Stimulated activated naive B cell treated with anti-CD40 and anti-IgM and Interleukin-4, amounts not matched to agents 10 μg/mL and 1 μg/mL and 100 μg/mL, for 72 hours (primary cell): ENCODE results near the gene VIPR2.
"Not testable (repeated sequence)": the region's sequence is repeated elsewhere in the genome, so short reads cannot be mapped to it uniquely, and the experiment has no call there.

Experiments used
- ATAC-seq, 2 donors: fragments of 150-1000 bp; cut with Tn5 transposase; replicated peaks; 2 replicates each; pipeline ENCODE4 v1.10.0; 2021; ENCODE audit warnings: moderate library complexity in 1 of 2
- DNase-seq: peaks from one replicate; pipeline ENCODE4 v3.0.0; 2021
- H3K27ac Mint-ChIP-seq: one replicate; pipeline ENCODE4 v1.8.0; 2022; ENCODE audit warnings: mild to moderate bottlenecking, mixed read lengths
- H3K27me3 Mint-ChIP-seq, 2 donors: one replicate each; pipeline ENCODE4 v1.8.0; 2022; ENCODE audit warnings: mixed read lengths in 2 of 2
- H3K36me3 Mint-ChIP-seq, 2 donors: one replicate each; pipeline ENCODE4 v1.8.0; 2022; ENCODE audit warnings: mixed read lengths in 2 of 2, mild to moderate bottlenecking in 1 of 2
- H3K4me1 Mint-ChIP-seq, 2 donors: one replicate each; pipeline ENCODE4 v1.8.0; 2022; ENCODE audit warnings: mixed read lengths in 2 of 2, mild to moderate bottlenecking in 1 of 2
- H3K4me3 Mint-ChIP-seq, 2 donors: one replicate each; pipeline ENCODE4 v1.8.0; 2022; ENCODE audit warnings: mild to moderate bottlenecking in 2 of 2, mixed read lengths in 2 of 2, moderate library complexity in 1 of 2
- H3K9me3 Mint-ChIP-seq, 2 donors: one replicate each; pipeline ENCODE4 v1.8.0; 2022; ENCODE audit warnings: mixed read lengths in 2 of 2, mild to moderate bottlenecking in 1 of 2

Gene VIPR2

DNA sequence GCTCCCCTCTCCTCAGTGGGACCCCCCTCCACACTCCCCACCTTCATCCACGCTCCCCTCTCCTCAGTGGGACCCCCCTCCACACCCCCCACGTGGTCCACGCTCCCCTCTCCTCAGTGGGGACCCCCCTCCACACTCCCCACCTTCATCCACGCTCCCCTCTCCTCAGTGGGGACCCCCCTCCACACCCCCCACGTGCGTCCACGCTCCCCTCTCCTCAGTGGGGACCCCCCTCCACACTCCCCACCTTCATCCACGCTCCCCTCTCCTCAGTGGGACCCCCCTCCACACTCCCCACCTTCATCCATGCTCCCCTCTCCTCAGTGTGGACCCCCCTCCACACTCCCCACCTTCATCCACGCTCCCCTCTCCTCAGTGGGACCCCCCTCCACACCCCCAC lies 146.4 kb downstream of the VIPR2 start:
- not testable (repeated sequence) for DNase-seq, ATAC-seq, H3K4me3 Mint-ChIP-seq, H3K4me1 Mint-ChIP-seq, H3K27ac Mint-ChIP-seq, H3K36me3 Mint-ChIP-seq, H3K9me3 Mint-ChIP-seq
- peaks cover 26 to 31% of the 10 kb centered on the region in 2 donors for H3K27me3 Mint-ChIP-seq

DNA sequence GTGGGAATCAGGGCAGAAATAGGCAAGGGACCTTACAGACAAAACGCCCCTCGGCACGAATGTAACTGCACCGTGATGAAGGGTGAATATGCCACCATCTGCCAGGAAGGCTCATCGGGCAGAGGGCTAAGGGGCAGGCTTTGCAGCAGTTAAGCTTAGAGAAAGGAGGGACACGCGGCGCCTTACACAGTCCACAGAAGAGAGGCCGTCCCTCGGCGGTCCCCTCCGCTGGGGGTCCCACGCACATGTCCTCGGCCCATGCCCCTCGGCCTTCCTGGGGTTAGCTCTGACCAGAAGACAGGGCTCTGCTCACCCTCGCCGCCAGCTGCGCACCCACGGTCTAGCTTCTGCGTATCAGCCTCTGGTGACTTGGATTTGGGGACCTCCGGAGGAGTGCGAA lies 147.2 kb downstream of the VIPR2 start:
- Mint-ChIP-seq H3K4me3 (no peak overlapping the region), H3K9me3 (peaks cover 4 to 7% of the 10 kb centered on the region in 2 donors), H3K4me1 (no peaks in the 10 kb centered on the region), H3K27ac (no peak overlapping the region), H3K27me3 (peaks cover 33 to 39% of the 10 kb centered on the region in 2 donors), H3K36me3 (peaks cover 0 to 5% of the 10 kb centered on the region in 2 donors)
- DNase-seq: no peak
- no peak for ATAC-seq

DNA sequence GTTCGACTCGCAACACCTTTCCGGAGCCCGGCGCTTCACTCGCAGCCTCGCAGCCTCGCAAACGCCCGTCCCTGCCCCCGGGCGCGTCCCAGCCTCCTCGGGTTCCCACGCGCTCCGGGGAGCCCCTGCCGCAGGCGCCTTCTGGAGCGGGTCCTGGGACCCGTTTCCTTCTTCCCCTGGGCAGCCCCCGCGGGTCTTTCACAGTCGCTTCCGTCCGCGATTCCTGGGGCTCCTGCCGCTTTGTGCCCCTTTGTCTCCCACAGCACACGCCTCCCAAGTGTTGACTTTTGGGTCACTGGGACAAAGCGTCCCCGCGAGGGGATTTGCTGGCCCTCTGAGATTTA lies 147.6 kb downstream of the VIPR2 start:
- Mint-ChIP-seq H3K27ac (no peak overlapping the region), H3K27me3 (peaks cover 37 to 42% of the 10 kb centered on the region in 2 donors), H3K9me3 (peaks cover 4 to 7% of the 10 kb centered on the region in 2 donors), H3K4me1 (no peaks in the 10 kb centered on the region), H3K4me3 (no peak overlapping the region), H3K36me3 (peaks cover 0 to 5% of the 10 kb centered on the region in 2 donors)
- DNase-seq: no peak
- ATAC-seq: no peak

DNA sequence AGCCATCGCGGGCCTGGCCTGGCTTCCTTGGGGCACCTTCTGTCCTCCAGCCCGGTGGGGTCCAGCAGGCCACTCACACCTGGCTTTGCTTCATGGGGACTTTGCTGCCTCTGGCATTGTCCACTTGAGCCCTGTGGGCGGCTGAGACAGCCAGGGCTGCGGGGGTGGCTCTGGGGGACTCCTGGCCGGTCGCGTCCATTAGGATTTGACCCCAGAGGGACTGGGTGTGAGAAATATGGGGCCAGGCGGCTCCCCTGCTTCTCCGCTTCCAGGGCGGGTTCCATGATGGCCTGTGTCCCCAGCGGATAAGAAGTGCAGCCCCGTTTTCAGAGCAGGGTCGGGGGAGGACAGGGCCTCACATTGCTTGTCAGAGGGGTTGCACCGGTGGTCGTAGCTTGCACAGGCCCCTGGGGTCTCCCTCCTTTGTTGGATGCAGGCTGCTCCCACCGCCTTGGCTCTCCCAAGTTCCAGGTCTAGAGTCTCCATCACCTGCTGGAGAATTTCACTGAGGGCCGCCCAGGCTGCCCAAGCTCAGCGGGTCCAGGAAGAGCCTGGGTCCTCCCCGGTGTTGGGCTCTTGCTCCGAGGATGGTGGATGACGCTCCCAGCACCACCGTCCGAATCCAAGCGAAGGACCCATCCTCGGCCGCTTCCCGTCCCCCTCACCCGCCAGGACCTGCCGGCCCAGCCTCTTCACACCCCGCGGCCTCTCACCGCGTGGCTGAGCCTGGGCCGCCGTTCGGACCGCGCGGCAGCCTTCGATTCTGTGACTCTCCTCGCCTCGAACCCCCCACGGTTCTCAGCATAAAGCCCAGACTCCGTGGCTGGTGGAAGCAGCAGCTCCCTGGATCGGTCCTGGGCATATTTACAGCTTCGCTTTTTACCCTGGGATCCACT lies 148.2 kb downstream of the VIPR2 start:
- no peak overlapping the region for H3K4me3 Mint-ChIP-seq
- H3K27ac Mint-ChIP-seq: no peak overlapping the region
- peaks cover 0 to 2% of the 10 kb centered on the region in 2 donors for H3K4me1 Mint-ChIP-seq
- peaks cover 0 to 5% of the 10 kb centered on the region in 2 donors for H3K36me3 Mint-ChIP-seq
- ATAC-seq: no peak
- peaks cover 41 to 44% of the 10 kb centered on the region in 2 donors for H3K27me3 Mint-ChIP-seq
- peaks cover 4 to 7% of the 10 kb centered on the region in 2 donors for H3K9me3 Mint-ChIP-seq
- no peak for DNase-seq

DNA sequence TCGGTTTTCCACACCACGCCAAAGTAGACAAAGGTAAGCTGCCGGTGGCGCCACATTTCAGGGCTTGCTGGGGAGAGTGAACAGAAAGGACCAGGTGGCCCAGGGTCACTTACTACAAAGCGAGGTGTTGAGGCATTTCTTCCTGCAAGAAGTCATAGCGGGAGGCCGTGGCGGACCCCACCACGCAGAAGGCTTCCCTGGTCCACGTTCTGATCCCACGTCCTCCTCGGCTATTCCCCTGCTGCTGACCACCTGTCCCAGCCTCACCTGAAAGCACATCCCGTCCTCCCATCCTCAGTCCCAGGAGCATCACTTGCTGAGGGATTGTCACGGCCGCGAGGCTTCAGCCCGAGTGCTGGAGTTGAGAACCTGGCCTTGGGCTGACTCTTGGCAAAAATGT lies 149.2 kb downstream of the VIPR2 start:
- ATAC-seq (no peak), DNase-seq (no peak)
- H3K4me3 Mint-ChIP-seq: no peak overlapping the region
- peaks cover 0 to 3% of the 10 kb centered on the region in 2 donors for H3K4me1 Mint-ChIP-seq
- H3K36me3 Mint-ChIP-seq: peaks cover 0 to 5% of the 10 kb centered on the region in 2 donors
- H3K9me3 Mint-ChIP-seq: peaks cover 4 to 7% of the 10 kb centered on the region in 2 donors
- H3K27ac Mint-ChIP-seq: no peak overlapping the region
- H3K27me3 Mint-ChIP-seq: peaks cover 46 to 50% of the 10 kb centered on the region in 2 donors

DNA sequence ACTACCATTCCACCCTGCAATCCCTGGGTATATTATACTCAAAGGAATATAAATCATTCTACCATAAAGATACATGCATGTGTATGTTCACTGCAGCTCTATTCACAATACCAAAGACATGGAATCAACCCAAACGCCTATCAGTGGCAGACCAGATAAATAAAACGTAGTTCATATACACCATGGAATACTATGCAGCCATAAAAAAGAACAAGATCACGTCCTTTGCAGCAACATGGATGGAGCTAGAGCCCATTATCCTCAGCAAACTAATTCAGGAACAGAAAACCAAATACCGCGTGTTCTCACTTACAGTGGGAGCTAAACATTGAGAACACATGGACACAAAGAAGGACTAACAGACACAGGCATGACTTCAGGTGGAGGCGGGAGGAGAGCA lies 150.0 kb downstream of the VIPR2 start:
- Mint-ChIP-seq H3K4me3 (no peak overlapping the region), H3K27ac (no peak overlapping the region), H3K4me1 (peaks cover 0 to 3% of the 10 kb centered on the region in 2 donors), H3K27me3 (peaks cover 43 to 57% of the 10 kb centered on the region in 2 donors), H3K9me3 (peaks cover 4 to 7% of the 10 kb centered on the region in 2 donors), H3K36me3 (peaks cover 0 to 5% of the 10 kb centered on the region in 2 donors)
- ATAC-seq (no peak), DNase-seq (no peak)

DNA sequence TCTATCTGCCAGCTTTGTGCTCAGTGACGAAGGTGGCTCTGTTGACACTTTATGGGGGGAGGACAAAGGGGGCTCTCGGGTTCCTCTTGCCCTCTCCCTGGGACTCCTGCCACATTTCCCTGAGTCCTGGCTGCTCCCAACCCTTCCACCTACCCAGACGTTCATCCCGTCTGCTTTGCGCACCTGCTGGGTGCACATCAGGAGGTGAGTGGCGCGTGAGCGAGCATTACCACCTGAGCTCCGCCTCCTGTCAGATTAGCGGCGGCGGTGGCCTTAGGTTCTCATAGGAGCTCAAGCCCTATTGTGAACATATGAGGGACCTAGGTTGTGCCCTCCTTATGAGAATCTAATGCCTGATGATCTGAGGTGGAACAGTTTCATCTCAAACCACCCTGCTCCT lies 151.1 kb downstream of the VIPR2 start:
- Mint-ChIP-seq H3K36me3 (peaks cover 0 to 5% of the 10 kb centered on the region in 2 donors), H3K27me3 (peaks cover 37 to 52% of the 10 kb centered on the region in 2 donors), H3K27ac (no peak overlapping the region), H3K4me1 (peaks cover 0 to 3% of the 10 kb centered on the region in 2 donors), H3K4me3 (no peak overlapping the region), H3K9me3 (peaks cover 4 to 7% of the 10 kb centered on the region in 2 donors)
- no peak for DNase-seq
- no peak for ATAC-seq

DNA sequence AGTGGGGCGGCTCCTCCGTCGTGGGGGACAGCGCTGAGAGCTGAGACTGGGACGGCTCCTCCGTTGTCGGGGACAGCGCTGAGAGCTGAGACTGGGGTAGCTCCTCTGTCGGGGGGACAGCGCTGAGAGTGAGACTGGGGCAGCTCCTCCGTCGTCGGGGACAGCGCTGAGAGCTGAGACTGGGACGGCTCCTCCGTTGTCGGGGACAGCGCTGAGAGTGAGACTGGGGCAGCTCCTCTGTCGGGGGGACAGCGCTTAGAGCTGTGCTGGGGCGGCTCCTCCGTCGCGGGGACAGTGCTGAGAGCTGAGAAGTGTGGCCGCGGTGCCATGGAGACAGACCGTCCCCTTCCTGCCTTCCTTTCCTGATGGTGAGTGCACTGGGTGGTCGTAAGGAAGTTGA lies 151.9 kb downstream of the VIPR2 start:
- Mint-ChIP-seq H3K9me3 (peaks cover 4 to 7% of the 10 kb centered on the region in 2 donors), H3K4me1 (peaks cover 0 to 3% of the 10 kb centered on the region in 2 donors), H3K27ac (no peak overlapping the region), H3K27me3 (peaks cover 37 to 52% of the 10 kb centered on the region in 2 donors), H3K4me3 (no peak overlapping the region), H3K36me3 (peaks cover 0 to 5% of the 10 kb centered on the region in 2 donors)
- ATAC-seq (no peak), DNase-seq (no peak)

DNA sequence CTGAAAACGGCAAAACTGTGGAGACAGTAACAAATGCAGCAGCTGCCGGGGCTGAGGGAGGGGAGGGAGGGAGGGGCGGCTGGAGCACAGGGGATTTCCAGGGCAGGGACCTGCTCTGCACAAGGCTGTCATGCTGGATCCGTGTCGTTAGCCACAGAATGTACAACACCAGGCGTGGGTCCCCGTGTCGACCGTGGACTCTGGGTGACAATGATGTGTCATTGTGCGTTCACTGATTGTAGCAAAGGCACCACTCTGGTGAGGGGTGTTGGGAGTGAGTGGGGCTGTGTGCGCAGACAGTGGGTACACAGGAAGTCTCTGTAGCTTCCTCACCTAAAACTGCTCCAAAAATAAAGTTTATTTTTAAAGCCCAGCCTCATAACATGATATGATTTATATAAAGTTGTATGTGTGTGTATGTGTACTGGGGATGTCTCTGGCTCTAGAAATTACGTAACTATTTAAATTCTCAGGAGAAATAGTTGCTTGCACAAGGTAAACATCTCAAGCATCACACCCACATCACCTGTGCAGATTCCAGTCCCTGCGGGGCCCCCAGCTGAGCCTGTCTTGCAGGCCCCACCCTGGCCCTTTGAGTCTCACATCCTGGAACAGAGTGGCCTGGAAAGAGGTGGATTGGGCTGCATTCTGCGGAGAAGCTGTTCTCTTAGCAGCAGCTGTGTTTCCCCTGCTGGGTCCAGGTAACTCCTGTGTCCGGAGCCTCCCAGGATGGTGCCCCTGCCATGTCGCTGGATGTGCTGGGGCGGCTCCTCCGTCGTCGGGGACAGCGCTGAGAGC lies 152.6 kb downstream of the VIPR2 start:
- no peak for ATAC-seq
- peaks cover 0 to 5% of the 10 kb centered on the region in 2 donors for H3K36me3 Mint-ChIP-seq

DNA sequence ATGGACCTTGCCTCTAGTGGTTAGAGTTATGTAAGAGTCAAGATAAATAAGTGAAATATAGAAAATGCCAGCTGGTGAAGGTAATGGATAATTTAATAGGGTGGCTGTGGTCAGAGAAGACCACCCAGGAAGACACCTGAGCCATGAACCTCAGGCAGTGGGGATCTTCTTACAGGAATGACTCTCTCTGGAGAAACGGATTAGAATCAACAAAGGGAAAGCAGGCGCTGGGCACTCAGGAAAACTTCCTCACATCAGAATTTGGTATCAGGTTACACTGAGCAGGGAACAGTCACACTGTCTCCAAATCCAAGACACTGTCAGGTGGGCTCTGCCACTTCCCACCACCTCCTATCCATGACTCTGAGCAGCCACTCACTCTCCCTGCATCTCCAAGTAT lies 155.7 kb downstream of the VIPR2 start:
- ATAC-seq (no peak), DNase-seq (no peak)
- peaks cover 3 to 6% of the 10 kb centered on the region in 2 donors for H3K36me3 Mint-ChIP-seq
- peaks cover 20 to 39% of the 10 kb centered on the region in 2 donors for H3K27me3 Mint-ChIP-seq
- H3K4me1 Mint-ChIP-seq: peaks cover 0 to 3% of the 10 kb centered on the region in 2 donors
- no peak overlapping the region for H3K27ac Mint-ChIP-seq
- H3K4me3 Mint-ChIP-seq: no peak overlapping the region
- H3K9me3 Mint-ChIP-seq: peaks cover 3 to 6% of the 10 kb centered on the region in 2 donors

More for the DNA sequence above, 152.6 kb downstream of the VIPR2 start:
- DNase-seq: no peak
- Mint-ChIP-seq H3K4me3 (no peak overlapping the region), H3K4me1 (peaks cover 0 to 3% of the 10 kb centered on the region in 2 donors), H3K27me3 (peaks cover 30 to 52% of the 10 kb centered on the region in 2 donors), H3K27ac (no peak overlapping the region), H3K9me3 (peaks cover 4 to 6% of the 10 kb centered on the region in 2 donors)

DNA sequence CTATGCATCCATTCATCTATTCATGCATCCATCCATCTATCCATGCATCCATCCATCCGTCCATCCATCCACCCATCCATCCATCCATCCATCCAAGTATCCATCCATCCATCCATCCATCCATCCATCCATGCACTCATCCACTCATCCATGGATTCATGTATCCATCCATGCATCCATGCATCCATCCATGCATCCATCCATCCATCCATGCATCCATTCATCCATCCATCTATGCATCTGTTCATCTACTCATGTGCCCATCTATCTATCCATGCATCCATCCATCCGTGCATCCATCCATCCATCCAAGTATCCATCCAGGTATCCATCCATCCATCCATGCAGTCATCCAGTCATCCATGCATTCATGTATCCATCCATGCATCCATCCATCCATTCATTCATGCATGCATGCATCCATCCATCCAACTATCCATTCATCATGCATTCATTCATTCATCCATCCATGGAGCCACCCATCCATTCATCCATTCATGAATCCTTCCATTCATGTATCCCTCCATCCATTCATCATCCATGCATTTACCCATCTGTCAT lies 156.3 kb downstream of the VIPR2 start:
- DNase-seq: no peak

DNA sequence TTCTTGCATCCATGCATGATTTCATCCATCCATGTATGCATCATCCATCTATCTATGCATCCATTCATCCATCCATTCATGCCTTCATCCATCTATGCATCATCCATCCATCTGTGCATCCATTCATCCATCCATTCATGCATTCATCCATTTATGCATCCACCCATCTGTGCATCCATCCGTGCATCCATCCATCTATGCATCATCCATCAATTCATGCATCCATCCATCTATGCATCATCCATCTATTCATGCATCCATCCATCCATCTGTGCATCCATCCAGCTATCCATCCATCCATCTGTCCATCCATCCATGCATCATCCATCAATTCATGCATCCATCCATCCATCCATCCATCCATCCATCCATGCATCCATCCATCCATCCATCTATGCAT lies 157.0 kb downstream of the VIPR2 start:
- peaks cover 5 to 6% of the 10 kb centered on the region in 2 donors for H3K36me3 Mint-ChIP-seq
- peaks cover 0 to 3% of the 10 kb centered on the region in 2 donors for H3K4me1 Mint-ChIP-seq
- no peak overlapping the region for H3K27ac Mint-ChIP-seq
- DNase-seq: no peak
- peaks cover 10 to 26% of the 10 kb centered on the region in 2 donors for H3K27me3 Mint-ChIP-seq
- no peak overlapping the region for H3K4me3 Mint-ChIP-seq
- ATAC-seq: no peak
- H3K9me3 Mint-ChIP-seq: peaks cover 5 to 6% of the 10 kb centered on the region in 2 donors

More for the DNA sequence above, 156.3 kb downstream of the VIPR2 start:
- Mint-ChIP-seq H3K4me1 (peaks cover 0 to 3% of the 10 kb centered on the region in 2 donors), H3K27ac (no peak overlapping the region), H3K27me3 (peaks cover 17 to 33% of the 10 kb centered on the region in 2 donors), H3K36me3 (peaks cover 5 to 6% of the 10 kb centered on the region in 2 donors), H3K4me3 (no peak overlapping the region), H3K9me3 (peaks cover 3 to 6% of the 10 kb centered on the region in 2 donors)
- no peak for ATAC-seq

DNA sequence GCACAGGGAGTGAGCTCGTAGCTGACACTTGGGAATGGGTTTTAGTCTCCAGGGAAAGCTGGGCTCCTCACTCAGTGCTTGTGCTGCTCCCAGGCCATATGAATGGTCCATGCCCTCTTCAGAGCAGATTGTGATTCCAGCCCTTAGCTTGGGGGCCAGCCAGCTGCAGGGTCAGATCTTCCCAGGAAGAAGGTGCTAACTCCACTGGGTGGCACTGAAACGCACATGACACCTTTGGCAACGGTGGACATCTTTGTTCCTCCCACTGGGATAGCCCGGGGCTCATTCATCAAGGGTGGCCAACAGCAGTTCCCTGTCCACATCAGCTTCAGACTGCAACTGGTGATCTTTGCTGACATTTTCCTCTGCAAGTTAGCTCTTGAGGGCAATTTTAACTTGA lies 159.1 kb downstream of the VIPR2 start:
- Mint-ChIP-seq H3K4me1 (no peaks in the 10 kb centered on the region), H3K9me3 (peaks cover 9 to 13% of the 10 kb centered on the region in 2 donors), H3K27ac (no peak overlapping the region), H3K4me3 (no peak overlapping the region), H3K27me3 (peaks cover 0 to 8% of the 10 kb centered on the region in 2 donors), H3K36me3 (peaks cover 5 to 6% of the 10 kb centered on the region in 2 donors)
- ATAC-seq (no peak), DNase-seq (no peak)

DNA sequence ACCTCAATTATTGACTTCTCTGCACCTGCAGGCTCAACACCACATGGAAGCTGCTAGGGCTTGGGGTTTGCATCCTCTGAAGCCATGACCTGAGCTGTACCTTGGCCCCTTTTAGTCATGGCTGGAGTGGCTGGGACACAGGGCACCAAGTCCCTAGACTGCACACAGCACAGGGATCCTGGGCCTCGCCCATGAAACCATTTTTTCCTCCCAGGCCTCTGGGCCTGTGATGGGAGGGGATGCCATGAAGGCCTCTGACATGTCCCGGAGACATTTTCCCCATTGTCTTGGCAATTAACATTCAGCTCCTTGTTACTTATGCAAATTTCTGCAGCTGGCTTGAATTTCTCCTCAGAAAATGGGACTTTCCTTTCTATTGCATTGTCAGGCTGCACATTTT lies 160.7 kb downstream of the VIPR2 start:
- not testable (repeated sequence) for H3K27me3 Mint-ChIP-seq, H3K27ac Mint-ChIP-seq, H3K4me1 Mint-ChIP-seq, DNase-seq, H3K4me3 Mint-ChIP-seq, H3K36me3 Mint-ChIP-seq, ATAC-seq
- peaks cover 13 to 16% of the 10 kb centered on the region in 2 donors for H3K9me3 Mint-ChIP-seq
